Suppressor macrophage (primary cell): ENCODE measurements around the gene LRRC43.
"Not testable (repeated sequence)": the region's sequence is repeated elsewhere in the genome, so short reads cannot be mapped to it uniquely, and the experiment has no call there.

ENCODE experiments used
- DNase-seq, 4 experiments: peaks; one replicate each; pipeline ENCODE4 v3.0.0-alpha.2; 2020 to 2022

LRRC43 gene

GRCh38 chr12:122158700-122159285, 24.1 kb upstream of the LRRC43 start:
- DNase-seq: no peak

GRCh38 chr12:122159882-122160281, 23.0 kb upstream of the LRRC43 start:
- DNase-seq: no peak

GRCh38 chr12:122160761-122161160, 22.2 kb upstream of the LRRC43 start:
- no peak for DNase-seq

- no peak for DNase-seq
Measured at GRCh38 chr12:122161682-122162081, 21.2 kb upstream of the LRRC43 start.

GRCh38 chr12:122162976-122163375, 19.9 kb upstream of the LRRC43 start:
- DNase-seq: no peak

GRCh38 chr12:122166422-122167349, 16.2 kb upstream of the LRRC43 start:
- no peak for DNase-seq

GRCh38 chr12:122167356-122167925, 15.5 kb upstream of the LRRC43 start:
- no peak for DNase-seq

- no peak for DNase-seq
Measured at GRCh38 chr12:122168492-122168891, 14.4 kb upstream of the LRRC43 start.

- DNase-seq: no peak
Measured at GRCh38 chr12:122171399-122171798, 11.5 kb upstream of the LRRC43 start.

GRCh38 chr12:122172262-122172939, 10.5 kb upstream of the LRRC43 start:
- DNase-seq: no peak

GRCh38 chr12:122174155-122174845, 8.6 kb upstream of the LRRC43 start, which contains the start of gene IL31:
Gene IL31, minus strand, starts transcription at chr12:122174221. Its CDS starts 49 bp downstream, at chr12:122174172.
- no peak for DNase-seq

GRCh38 chr12:122176473-122176872, 6.5 kb upstream of the LRRC43 start:
- not testable (repeated sequence) for DNase-seq

- no peak for DNase-seq
Measured at GRCh38 chr12:122183588-122183940, 641 bp downstream of the LRRC43 start.

- DNase-seq: peak; percentile 22 to 53 (median 40)
Measured at GRCh38 chr12:122184517-122184916, 1.6 kb downstream of the LRRC43 start.

GRCh38 chr12:122185079-122185478, 2.2 kb downstream of the LRRC43 start:
- no peak for DNase-seq

GRCh38 chr12:122185494-122186082, 2.7 kb downstream of the LRRC43 start:
- no peak for DNase-seq

GRCh38 chr12:122187466-122187865, 4.5 kb downstream of the LRRC43 start:
- DNase-seq: no peak

GRCh38 chr12:122189626-122190475, 6.9 kb downstream of the LRRC43 start:
- no peak for DNase-seq

- peak; percentile 59 to 73 (median 65) for DNase-seq
Measured at GRCh38 chr12:122190842-122191668, 8.1 kb downstream of the LRRC43 start.

GRCh38 chr12:122192441-122192840, 9.5 kb downstream of the LRRC43 start:
- DNase-seq: no peak
